ENCODE data around the gene SH2D4B. TPM values are rescaled to one million over a fixed set of nuclear protein-coding genes. Genes with fewer than 3 reads are reported as not detected.

Gene SH2D4B
- total and polyA plus RNA-seq, 2 of the 13 experiments (the other 11 are each of a cell fraction or from before 2014, with no cell fraction given): not detected

GRCh38 chr10:80506189-80506575, 31.5 kb upstream of the SH2D4B start (continued):
- TF ChIP-seq ZNF18 (CRISPR knock-in tag; IDR thresholded peaks at IDR 0.05; ENCODE audit: insufficient replicate concordance) (no peak), HNF1A (IDR thresholded peaks at IDR 0.05; ENCODE audit: low read depth) (peak; percentile 75), HNF1A (CRISPR knock-in tag; IDR thresholded peaks at IDR 0.05; ENCODE audit: borderline replicate concordance) (no peak), RARA (CRISPR knock-in tag; IDR thresholded peaks at IDR 0.05) (peak; percentile 17; the same call in 1 of the 2 replicates), HHEX (CRISPR knock-in tag; IDR thresholded peaks at IDR 0.05) (no peak), ZNF619 (CRISPR knock-in tag; IDR thresholded peaks at IDR 0.05) (no peak), FOSL2 (CRISPR knock-in tag; IDR thresholded peaks at IDR 0.05) (peak; percentile 57), GATA4 (IDR thresholded peaks at IDR 0.05; ENCODE audit: borderline replicate concordance, low read depth) (0 out of 2 replicates have a peak, but pooled peaks have one; percentile 14), ARID5B (CRISPR knock-in tag; IDR thresholded peaks at IDR 0.05) (peak; percentile 80), ZNF280D (CRISPR knock-in tag; IDR thresholded peaks at IDR 0.05) (no peak), SALL2 (CRISPR knock-in tag; IDR thresholded peaks at IDR 0.05) (no peak), EP300 (IDR thresholded peaks at IDR 0.05; ENCODE audit: low read depth in 2 of 2, low read length in 2 of 2) (peak in 1 of 2 experiments; percentile 58; a peak in 2 of 4 replicates), EP300 (CRISPR knock-in tag; IDR thresholded peaks at IDR 0.05; ENCODE audit: borderline replicate concordance) (no peak), ZNF891 (CRISPR knock-in tag; IDR thresholded peaks at IDR 0.05) (no peak), CREM (IDR thresholded peaks at IDR 0.05) (0 out of 2 replicates have a peak, but pooled peaks have one; percentile 23), CREM (CRISPR knock-in tag; IDR thresholded peaks at IDR 0.05) (no peak)

Data from HepG2 (cell line).